Prostate gland (tissue), 2 donors: ENCODE measurements around the gene ZNF304.

Experiments
- CTCF ChIP-seq, 4 experiments: fragments of 200-600 bp in 2 of 4; fragments of 450-650 bp in 2 of 4; sonication (generic) in 2 of 4; IDR thresholded peaks; 1 replicate in 3 of 4; 2 replicates in 1 of 4; pipeline ENCODE4 v1.5.1; 2016 to 2019; ENCODE audit warnings: antibody characterized with exemption in 4 of 4, mild to moderate bottlenecking in 2 of 4, moderate library complexity in 2 of 4
- POLR2A ChIP-seq: fragments of 450-650 bp; IDR thresholded peaks from one replicate; pipeline ENCODE4 v1.6.1; 2016; ENCODE audit warnings: antibody characterized with exemption, mild to moderate bottlenecking
- POLR2AphosphoS5 ChIP-seq: sonication (generic); formaldehyde crosslinking; IDR thresholded peaks from one replicate; pipeline ENCODE4 v1.6.1; 2017; ENCODE audit warnings: antibody characterized with exemption

DNA sequence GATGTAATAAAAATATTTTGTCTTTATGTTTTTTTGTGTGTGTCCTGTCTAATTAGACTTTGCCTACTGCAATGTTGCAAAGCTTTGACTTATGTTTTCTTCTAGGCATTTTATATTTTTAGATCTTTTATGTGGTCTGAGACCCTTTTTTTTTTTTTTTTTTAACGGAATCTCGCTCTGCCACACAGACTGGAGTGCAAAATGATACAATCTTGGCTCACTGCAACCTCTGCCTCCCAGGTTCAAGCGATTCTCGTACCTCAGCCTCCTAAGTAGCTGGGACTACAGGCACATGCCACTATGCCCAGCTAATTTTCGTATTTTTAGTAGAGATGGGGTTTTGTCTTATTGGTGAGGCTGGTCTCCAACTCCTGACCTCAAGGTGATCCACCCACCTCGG, 8.5 kb upstream of the ZNF304 start:
- TF ChIP-seq POLR2A (no peak), CTCF (IDR thresholded peaks at IDR 0.05) (no peak), POLR2AphosphoS5 (no peak)
